HG03060 (cell line): ENCODE measurements around the gene DGLUCY.
"Not testable (repeated sequence)": the region's sequence is repeated elsewhere in the genome, so short reads cannot be mapped to it uniquely, and the experiment has no call there.

ENCODE experiments used
- ATAC-seq: cut with Tn5 transposase; IDR thresholded peaks from one replicate; pipeline ENCODE4 v1.9.1; 2021; ENCODE audit warnings: low read depth, moderate number of reproducible peaks; ENCODE audit not compliant: unreplicated experiment

DGLUCY gene

GRCh38 chr14:91138511-91139359, 24.9 kb downstream of the DGLUCY start:
- no peak for ATAC-seq

DNA sequence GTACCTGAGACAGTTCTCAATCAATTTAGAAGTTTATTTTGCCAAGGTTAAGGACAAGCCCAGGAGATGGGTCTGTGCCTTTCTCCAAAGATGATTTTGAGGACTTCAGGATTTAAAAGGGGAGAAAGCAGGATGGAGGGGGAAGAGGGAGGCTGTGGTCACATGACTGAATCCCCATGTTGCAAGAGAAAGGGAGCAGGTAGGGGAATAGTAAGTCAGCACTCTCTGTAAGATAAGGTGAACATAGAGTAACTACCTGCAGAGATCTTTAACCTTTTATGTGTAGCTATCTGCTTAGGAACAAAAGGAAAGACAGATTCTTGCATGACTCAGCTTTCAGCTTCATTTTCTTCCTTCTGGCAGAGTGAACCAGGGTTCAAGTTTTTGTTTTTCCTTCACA, 25.9 kb downstream of the DGLUCY start:
- ATAC-seq, result no peak

DNA sequence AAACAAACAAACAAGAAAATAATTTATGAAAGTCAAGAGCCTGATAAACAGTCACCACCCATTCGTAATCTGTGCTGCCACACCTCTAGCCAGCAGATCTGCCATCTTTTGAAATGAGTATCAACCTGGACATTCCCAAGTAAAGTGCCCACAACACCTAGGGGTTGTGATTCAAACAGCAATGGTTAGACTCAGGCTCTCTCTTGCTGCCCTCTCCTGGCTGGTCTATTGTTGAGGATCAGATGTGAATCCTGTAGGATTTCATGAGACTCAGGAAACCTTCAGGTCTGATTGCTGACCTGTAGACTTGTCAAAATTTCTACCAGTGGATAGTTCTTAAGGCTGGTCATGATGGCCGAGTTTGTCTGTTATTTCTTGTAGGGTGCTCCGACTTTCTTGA, 26.8 kb downstream of the DGLUCY start:
- ATAC-seq, result no peak

DNA sequence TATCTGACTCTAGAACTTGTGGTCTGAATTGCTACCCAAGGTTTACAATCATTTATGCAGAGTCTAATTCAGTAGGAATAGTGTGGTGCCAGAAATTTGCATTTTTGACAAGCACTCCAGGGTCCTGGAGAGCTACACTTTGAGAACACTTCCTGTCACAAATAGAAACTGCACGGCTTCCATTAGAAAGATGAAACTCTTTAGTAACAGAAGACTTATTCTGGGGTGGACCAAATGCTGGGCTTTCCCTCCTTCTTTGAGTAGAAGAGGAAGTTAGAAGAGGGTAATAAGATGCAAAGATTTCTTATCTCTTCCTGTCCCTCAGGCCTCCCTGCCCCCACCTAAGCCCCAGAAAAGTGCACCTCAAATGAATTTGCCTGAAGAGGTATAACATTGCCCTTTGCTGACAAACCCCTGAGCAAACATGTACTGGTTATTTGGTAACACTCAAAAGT, 28.4 kb downstream of the DGLUCY start:
- ATAC-seq, result peak; percentile 86

DNA sequence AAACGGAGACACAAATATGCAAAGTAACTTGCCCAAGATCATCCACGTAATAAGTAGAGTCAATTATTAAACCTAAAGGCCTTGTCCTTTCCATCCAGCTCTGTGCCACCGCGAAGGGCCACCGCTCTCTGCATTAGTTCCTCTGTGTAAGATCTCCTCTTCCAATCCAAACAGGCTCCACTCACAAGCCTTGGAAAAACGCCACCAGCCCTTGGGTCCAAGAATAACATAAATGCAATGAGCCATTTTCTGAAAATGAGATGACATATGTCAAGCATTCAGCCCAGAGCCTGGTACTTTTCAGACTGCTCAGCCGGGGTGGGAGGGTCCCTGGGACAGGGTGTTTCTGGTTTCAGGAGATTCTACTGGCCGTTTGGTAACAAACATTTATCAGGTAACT, 30.0 kb downstream of the DGLUCY start:
- ATAC-seq, result no peak

DNA sequence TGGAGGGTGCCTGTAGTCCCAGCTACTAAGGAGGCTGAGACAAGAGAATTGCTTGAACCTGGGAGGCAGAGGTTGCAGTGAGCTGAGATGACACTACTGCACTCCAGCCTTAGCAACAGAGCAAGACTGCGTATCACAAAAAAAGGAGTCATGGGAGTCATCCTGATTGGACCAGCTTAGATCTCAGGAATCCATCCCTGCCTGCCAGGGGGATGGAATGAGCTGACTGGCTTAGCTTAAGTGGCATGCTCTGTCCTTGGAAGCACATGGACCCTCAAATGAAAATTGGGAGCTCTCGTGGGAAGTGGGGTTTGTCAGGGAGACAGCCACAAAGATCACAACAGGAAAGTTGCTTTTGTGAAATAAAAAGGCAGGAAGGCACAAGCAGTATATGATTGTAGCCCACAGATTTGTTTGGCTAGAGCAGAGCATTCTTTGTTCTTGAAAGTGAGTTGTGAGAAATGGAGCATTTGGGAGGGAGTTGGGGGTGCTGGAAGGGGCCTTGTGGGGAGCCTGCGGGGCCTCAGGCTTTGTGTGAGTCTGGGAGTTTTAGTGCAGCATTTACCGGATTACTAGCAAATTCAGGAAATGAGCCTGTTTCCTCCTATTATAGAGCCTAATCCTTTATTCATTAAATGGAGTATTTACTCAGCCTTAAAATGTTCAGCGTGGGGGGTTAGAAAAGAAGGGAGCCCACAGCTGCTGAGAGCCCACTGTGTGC, 30.7 kb downstream of the DGLUCY start:
- no peak for ATAC-seq

DNA sequence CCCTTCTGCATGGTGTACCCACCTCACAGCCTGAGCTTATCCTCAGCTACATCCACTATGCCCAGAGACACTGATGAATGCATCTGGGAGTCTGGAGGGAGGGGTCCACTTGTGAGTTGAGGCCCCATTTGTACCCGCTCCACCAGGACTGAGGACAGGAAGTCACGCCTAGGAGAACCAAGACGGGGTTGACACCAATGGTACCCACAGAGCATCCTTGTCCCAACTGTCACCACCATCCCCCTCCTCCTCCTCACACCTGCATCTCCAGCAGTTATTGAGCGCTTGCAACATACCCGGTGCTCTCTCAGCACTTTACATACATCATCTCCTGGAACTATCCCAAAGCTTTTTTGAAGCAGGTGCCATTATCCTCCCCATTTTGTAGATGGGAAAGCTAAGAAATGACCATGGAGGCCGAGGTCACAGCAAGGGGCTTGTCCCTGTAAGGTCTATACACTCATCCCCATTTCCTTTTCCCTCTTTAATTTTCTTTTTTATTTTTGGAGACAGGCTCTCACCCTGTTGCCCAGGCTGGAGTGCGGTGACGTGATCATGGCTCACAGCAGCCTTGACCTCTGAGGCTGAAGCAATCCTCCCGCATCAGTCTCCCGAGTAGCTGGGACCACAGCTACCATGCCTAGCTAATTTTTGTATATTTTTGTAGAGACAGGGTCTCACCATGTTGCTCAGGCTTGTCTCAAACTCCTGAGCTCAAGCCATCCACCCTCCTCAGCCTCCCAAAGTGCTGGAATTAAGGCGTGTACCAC, 31.7 kb downstream of the DGLUCY start:
- ATAC-seq, result no peak

GRCh38 chr14:91146661-91147060, 32.8 kb downstream of the DGLUCY start:
- no peak for ATAC-seq

DNA sequence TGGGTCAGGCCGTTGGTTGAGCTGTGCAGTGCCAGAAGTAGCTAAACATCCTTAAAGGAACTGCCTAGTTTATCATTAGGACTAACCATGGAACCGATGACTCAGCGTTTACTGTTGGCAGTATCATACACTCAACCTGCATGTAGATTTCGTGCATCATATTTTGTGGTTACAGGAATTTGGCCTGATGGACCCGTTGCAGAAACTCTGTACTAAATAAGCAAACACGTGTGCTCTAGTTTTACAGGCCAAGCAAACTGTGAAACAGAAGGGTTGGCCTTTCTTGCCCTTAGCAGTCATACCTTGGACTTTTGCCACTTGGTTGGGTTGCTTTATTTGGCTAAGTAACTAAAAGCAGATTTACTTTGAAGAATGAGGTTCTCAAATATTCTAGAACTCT, 35.6 kb downstream of the DGLUCY start:
- ATAC-seq, result no peak

DNA sequence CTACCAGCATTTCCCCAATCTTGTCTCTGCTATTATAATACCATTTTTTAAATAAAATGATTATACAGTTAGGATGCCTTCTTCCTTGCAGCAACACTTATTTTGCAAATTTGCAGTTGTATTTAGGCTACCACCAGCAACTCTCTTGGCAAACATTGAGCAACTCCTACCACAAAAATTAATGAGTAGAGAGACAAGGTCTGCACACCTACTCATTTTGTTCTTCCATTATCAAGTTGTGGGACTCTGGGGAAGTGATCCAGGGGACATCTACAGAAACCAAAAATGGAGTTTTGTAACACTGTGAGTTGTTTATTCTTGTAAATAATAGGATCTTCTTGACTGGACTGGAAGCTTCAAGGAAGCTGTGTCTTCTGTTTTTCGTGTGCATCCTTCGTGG, 38.6 kb downstream of the DGLUCY start:
- ATAC-seq, result no peak

- ATAC-seq, result no peak
These were observed 39.5 kb downstream of the DGLUCY start for GRCh38 chr14:91153360-91153759.

GRCh38 chr14:91154851-91155625, 41.2 kb downstream of the DGLUCY start:
- ATAC-seq, result no peak

DNA sequence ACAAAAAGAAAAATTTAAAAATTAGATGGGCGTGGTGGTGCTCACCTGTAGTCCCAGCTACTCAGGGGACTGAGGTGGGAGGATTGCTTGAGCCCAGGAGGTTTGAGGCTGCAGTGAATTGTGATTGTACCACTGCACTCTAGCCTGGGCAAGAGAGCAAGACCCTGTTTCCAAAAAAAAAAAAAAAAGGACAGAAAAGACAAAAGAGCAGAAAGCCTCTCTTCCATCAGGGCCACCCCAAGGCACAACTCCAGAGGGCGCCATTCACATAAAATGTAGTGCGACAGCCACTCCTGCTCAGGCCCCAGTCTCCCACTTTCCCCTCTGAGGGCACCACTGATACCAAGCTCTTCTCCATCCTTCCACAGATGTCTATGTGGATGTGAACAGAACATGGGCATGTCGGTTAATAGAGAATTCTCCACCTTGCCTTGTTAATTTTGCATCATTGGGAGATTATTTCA, 41.8 kb downstream of the DGLUCY start:
- no peak for ATAC-seq

- not testable (repeated sequence) for ATAC-seq
These were observed 42.3 kb downstream of the DGLUCY start for GRCh38 chr14:91156142-91156666.

DNA sequence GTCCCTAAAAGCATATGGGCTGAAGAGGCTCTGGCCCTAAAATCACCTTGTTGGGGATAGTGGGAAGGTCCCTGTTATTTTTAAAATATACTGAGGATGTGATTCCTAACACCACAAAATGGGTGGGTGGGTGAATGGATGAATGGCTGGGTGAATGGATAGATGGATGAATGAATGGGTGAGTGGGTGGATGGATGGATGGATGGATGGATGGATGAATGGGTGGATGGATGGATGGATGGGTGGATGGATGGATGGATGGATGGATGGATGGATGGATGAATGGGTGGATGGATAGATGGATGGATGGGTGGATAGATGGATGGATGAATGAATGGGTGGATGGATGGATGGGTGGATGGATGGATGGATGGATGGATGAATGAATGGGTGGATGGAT, 43.0 kb downstream of the DGLUCY start:
- not testable (repeated sequence) for ATAC-seq

GRCh38 chr14:91158091-91158790, 44.4 kb downstream of the DGLUCY start:
- ATAC-seq, result no peak

GRCh38 chr14:91159182-91159581, 45.3 kb downstream of the DGLUCY start:
- ATAC-seq, result no peak

DNA sequence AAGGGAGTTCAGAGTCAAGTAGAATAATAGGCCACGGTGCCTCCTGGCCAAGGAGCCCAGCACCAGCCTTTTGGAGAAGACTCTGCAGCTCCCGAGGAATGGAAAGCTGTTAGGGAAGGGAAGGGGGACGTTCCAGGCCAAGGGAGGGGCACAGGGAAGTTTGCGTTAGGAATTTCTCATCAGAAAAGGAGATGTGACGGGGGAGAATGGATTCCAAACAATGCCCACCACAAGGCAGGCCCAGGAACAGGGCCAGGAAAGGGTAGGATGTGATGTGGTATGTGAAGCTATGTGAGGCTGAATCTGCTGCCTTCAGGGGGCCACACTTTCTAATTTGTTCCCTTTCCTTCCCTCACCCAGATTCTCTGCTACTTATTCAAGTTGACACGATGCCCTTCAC, 46.0 kb downstream of the DGLUCY start:
- ATAC-seq, result no peak

GRCh38 chr14:91163316-91163715, 49.4 kb downstream of the DGLUCY start:
- ATAC-seq, result no peak
